ENCODE data around the gene PLD1.
"Not testable (repeated sequence)": the region's sequence is repeated elsewhere in the genome, so short reads cannot be mapped to it uniquely, and the experiment has no call there.

The PLD1 gene

GRCh38 chr3:171632766-171633165 is 177.5 kb downstream of the PLD1 start:
- DNase-seq (ENCODE audit: low read depth in 2 of 2, low spot score in 1 of 2), result no peak

- not testable (repeated sequence) for DNase-seq (ENCODE audit: low read depth in 2 of 2, low spot score in 1 of 2)
These were observed 183.5 kb downstream of the PLD1 start for GRCh38 chr3:171626799-171627198.

- DNase-seq (ENCODE audit: low read depth in 2 of 2, low spot score in 1 of 2), result no peak
These were observed 188.2 kb downstream of the PLD1 start for GRCh38 chr3:171622126-171622525.

GRCh38 chr3:171620825-171621434 is 189.4 kb downstream of the PLD1 start:
- no peak for DNase-seq (ENCODE audit: low read depth in 2 of 2, low spot score in 1 of 2)

GRCh38 chr3:171616798-171617197 is 193.5 kb downstream of the PLD1 start:
- DNase-seq (ENCODE audit: low read depth in 2 of 2, low spot score in 1 of 2), result no peak

GRCh38 chr3:171615686-171616085 is 194.6 kb downstream of the PLD1 start:
- no peak for DNase-seq (ENCODE audit: low read depth in 2 of 2, low spot score in 1 of 2)

- no peak for DNase-seq (ENCODE audit: low read depth in 2 of 2, low spot score in 1 of 2)
These were observed 195.0 kb downstream of the PLD1 start for GRCh38 chr3:171615281-171615680.

- DNase-seq (ENCODE audit: low read depth in 2 of 2, low spot score in 1 of 2), result no peak
These were observed 195.9 kb downstream of the PLD1 start for GRCh38 chr3:171614318-171614921.

GRCh38 chr3:171607452-171607851 is 202.8 kb downstream of the PLD1 start:
- no peak for DNase-seq (ENCODE audit: low read depth in 2 of 2, low spot score in 1 of 2)

- DNase-seq (ENCODE audit: low read depth in 2 of 2, low spot score in 1 of 2), result no peak
These were observed 204.0 kb downstream of the PLD1 start for GRCh38 chr3:171606151-171606751.

GRCh38 chr3:171604370-171604769 is 205.9 kb downstream of the PLD1 start:
- no peak for DNase-seq (ENCODE audit: low read depth in 2 of 2, low spot score in 1 of 2)

- no peak for DNase-seq (ENCODE audit: low read depth in 2 of 2, low spot score in 1 of 2)
These were observed 208.2 kb downstream of the PLD1 start for GRCh38 chr3:171602072-171602471.

- no peak for DNase-seq (ENCODE audit: low read depth in 2 of 2, low spot score in 1 of 2)
These were observed 210.3 kb downstream of the PLD1 start for GRCh38 chr3:171600030-171600429.

- DNase-seq (ENCODE audit: low read depth in 2 of 2, low spot score in 1 of 2), result no peak
These were observed 211.3 kb downstream of the PLD1 start for GRCh38 chr3:171598990-171599389.

GRCh38 chr3:171592786-171593185 is 217.5 kb downstream of the PLD1 start:
- no peak for DNase-seq (ENCODE audit: low read depth in 2 of 2, low spot score in 1 of 2)

- DNase-seq (ENCODE audit: low read depth in 2 of 2, low spot score in 1 of 2), result no peak
These were observed 219.2 kb downstream of the PLD1 start for GRCh38 chr3:171591070-171591469.

GRCh38 chr3:171586274-171586673 is 224.0 kb downstream of the PLD1 start:
- no peak for DNase-seq (ENCODE audit: low read depth in 2 of 2, low spot score in 1 of 2)

- DNase-seq (ENCODE audit: low read depth in 2 of 2, low spot score in 1 of 2), result no peak
These were observed 225.2 kb downstream of the PLD1 start for GRCh38 chr3:171585039-171585438.

GRCh38 chr3:171584100-171584499 is 226.2 kb downstream of the PLD1 start:
- DNase-seq (ENCODE audit: low read depth in 2 of 2, low spot score in 1 of 2), result no peak

- no peak for DNase-seq (ENCODE audit: low read depth in 2 of 2, low spot score in 1 of 2)
These were observed 235.6 kb downstream of the PLD1 start for GRCh38 chr3:171574556-171575240.

GRCh38 chr3:171569571-171570132 is 240.6 kb downstream of the PLD1 start:
- no peak for DNase-seq (ENCODE audit: low read depth in 2 of 2, low spot score in 1 of 2)

GRCh38 chr3:171568766-171569165 is 241.5 kb downstream of the PLD1 start:
- DNase-seq (ENCODE audit: low read depth in 2 of 2, low spot score in 1 of 2), result no peak
